Heart left ventricle (tissue), 16 donors: ENCODE results near the gene TTYH3. TPM values are rescaled to one million over a fixed set of nuclear protein-coding genes. Genes with fewer than 3 reads are reported as not detected.

Experiments
- ATAC-seq, 4 donors: fragments of 200-7000 bp; cut with Tn5 transposase; one replicate each; pipeline ENCODE4 v1.9.1; 2020 to 2022; ENCODE audit warnings: moderate library complexity in 4 of 4, mild to moderate bottlenecking in 3 of 4, moderate number of reproducible peaks in 1 of 4
- DNase-seq, 5 donors: peaks; one replicate each; pipeline ENCODE4 v3.0.0-alpha.2; 2020
- H3K27ac ChIP-seq, 12 donors: fragments of 200-600 bp; sonication (generic) in 4 of 12; one replicate each; pipeline versions ENCODE4 v1.5.0 to v1.8.0; 2016 to 2022; ENCODE audit warnings: mild to moderate bottlenecking in 2 of 12
- H3K27me3 ChIP-seq, 9 donors: fragments of 200-600 bp; sonication (generic) in 2 of 9; one replicate each; pipeline versions ENCODE4 v1.5.1 to v1.8.0; 2016 to 2022; ENCODE audit warnings: mild to moderate bottlenecking in 3 of 9
- H3K36me3 ChIP-seq, 9 donors: fragments of 200-600 bp; sonication (generic) in 2 of 9; one replicate each; pipeline versions ENCODE4 v1.5.0 to v1.8.0; 2018 to 2022; ENCODE audit warnings: mild to moderate bottlenecking in 2 of 9
- H3K4me1 ChIP-seq, 12 donors: fragments of 200-600 bp; sonication (generic) in 4 of 12; one replicate each; pipeline versions ENCODE4 v1.5.0 to v1.8.0; 2016 to 2022; ENCODE audit warnings: mild to moderate bottlenecking in 3 of 12
- H3K4me3 ChIP-seq, 12 donors: fragments of 200-600 bp; sonication (generic) in 4 of 12; one replicate each; pipeline versions ENCODE4 v1.5.0 to v1.8.0; 2017 to 2022; ENCODE audit warnings: mild to moderate bottlenecking in 9 of 12, moderate library complexity in 4 of 12
- H3K9me3 ChIP-seq, 12 donors: fragments of 200-600 bp; sonication (generic) in 4 of 12; one replicate each; pipeline versions ENCODE4 v1.5.0 to v1.8.0; 2016 to 2022; ENCODE audit warnings: mild to moderate bottlenecking in 1 of 12
- CTCF ChIP-seq, 12 donors: fragments of 200-600 bp; sonication (generic) in 4 of 12; IDR thresholded peaks; one replicate each; pipeline versions ENCODE4 v1.5.0 to v1.8.0; 2018 to 2022; ENCODE audit warnings: antibody characterized with exemption in 12 of 12, mild to moderate bottlenecking in 5 of 12
- POLR2A ChIP-seq, 2 donors: fragments of 450-650 bp; IDR thresholded peaks; one replicate each; pipeline ENCODE4 v1.6.1; 2017; ENCODE audit warnings: antibody characterized with exemption in 2 of 2, mild to moderate bottlenecking in 2 of 2, moderate library complexity in 2 of 2
- WGBS, 4 donors: extraction: QIAGEN DNeasy Blood & Tissue Kit in 2 of 4; methylation state at CpG; one replicate each; pipeline versions ENCODE4 v1.1.5 to v1.1.7; 2013 to 2018; 5-methylcytosine and 5-hydroxymethylcytosine counted together
- intact Hi-C, 10 donors: fragments of 100-400 bp; cut with DNase I; formaldehyde crosslinking; loops; one replicate each; pipeline versions ENCODE4 v1.11.1 to v1.14.2; 2022
- polyA plus RNA-seq, 2 donors: library from polyadenylated mRNA; stranded (reverse); fragments of 200-250 nt; gene quantifications; one replicate each; pipeline ENCODE4 v1.2.3, GENCODE V29; 2013
- total RNA-seq, 9 donors: library from RNA; depleted of rRNA in 2 of 9; stranded (reverse); fragments of >200 nt in 2 of 9; fragmentation: NEBNext Ultra II Directional in 3 of 9; extraction: Animal tissue kit (Norgen Biotek cat#: 25700) in 3 of 9; gene quantifications; one replicate each; pipeline versions ENCODE4 v1.1.0 to v1.2.4, GENCODE V29; 2016 to 2023
- donor health status: ischemic (EF 13 %, LVEDD 7.1; RV severe dilation, severe dysfunction).
- donor health status: healthy with polysubstance abuse.
- donor health status: DM: no; HTN: yes; CAD: no.
- donor health status: DM: no; HTN: no; CAD: no.
- donor health status: ischemic (EF 25% LVEDD 6.9; RV normal size, moderate dysfunction).
- donor health status: ischemic (EF 25% LVEDD 5.7; RV mildly dilated, moderate dysfunction).
- donor health status: healthy.
- donor health status: DM: yes; HTN: yes; CAD: no.
- donor health status: ischemic (EF 35%, LVEDD 5.7; RV mildly dilated, moderate dysfunction).
- donor health status: nonischemic (EF 11% LVEDD 7.7; RV severe dilation, severe dysfunction).
- donor health status: DM: yes; HTN: yes; CAD: no.
- donor health status: PGD.
- donor health status: ischemic (EF 29% LVEDD 5.4; RV normal size, mild dysfunction).
- donor health status: nonischemic (EF 23%, LVEDD 6.1; RV moderate dilation, normal function).

TTYH3 gene
- total and polyA plus RNA-seq, 11 donors = 5.7 to 104 (median 12.8) TPM

- Histone ChIP-seq H3K9me3 (no peaks in the 10 kb centered on the region), H3K4me1 (no peaks in the 10 kb centered on the region), H3K27me3 (no peaks in the 10 kb centered on the region), H3K36me3 (peaks cover 0 to 50% (median 25%) of the 10 kb centered on the region in 9 donors), H3K4me3 (no peak overlapping the region), H3K27ac (no peak overlapping the region)
- 88 to 95% (median 91%) methylated on average over 18 to 19 of the region's 19 CpGs for WGBS, 4 donors
- no peak for TF ChIP-seq POLR2A (IDR thresholded peaks at IDR 0.05)
- no peak for TF ChIP-seq CTCF (IDR thresholded peaks at IDR 0.05)
- intact Hi-C loops = no loop called here
- ATAC-seq (no peak), DNase-seq (no peak)
Observed at GRCh38 chr7:2585446-2585845, 46.3 kb upstream of the TTYH3 start.

GRCh38 chr7:2586326-2587020 is 45.3 kb upstream of the TTYH3 start:
- Histone ChIP-seq H3K9me3 (no peaks in the 10 kb centered on the region), H3K27ac (no peak overlapping the region), H3K27me3 (no peaks in the 10 kb centered on the region), H3K4me3 (no peak overlapping the region), H3K36me3 (peaks cover 0 to 60% (median 30%) of the 10 kb centered on the region in 9 donors), H3K4me1 (no peaks in the 10 kb centered on the region)
- ATAC-seq (no peak), DNase-seq (no peak)
- 92 to 96% (median 93%) methylated on average over 22 to 24 of the region's 24 CpGs for WGBS, 4 donors
- intact Hi-C loops = no loop called here
- TF ChIP-seq CTCF (IDR thresholded peaks at IDR 0.05) = no peak

GRCh38 chr7:2587134-2587533 is 44.7 kb upstream of the TTYH3 start:
- Histone ChIP-seq H3K4me1 (no peaks in the 10 kb centered on the region), H3K9me3 (no peaks in the 10 kb centered on the region), H3K27me3 (no peaks in the 10 kb centered on the region), H3K4me3 (no peak overlapping the region), H3K27ac (no peak overlapping the region), H3K36me3 (peaks cover 0 to 63% (median 33%) of the 10 kb centered on the region in 9 donors)
- DNase-seq (peak in 1 of 5 donors; percentile 4), ATAC-seq (no peak)
- TF ChIP-seq CTCF (IDR thresholded peaks at IDR 0.05) (no peak), POLR2A (IDR thresholded peaks at IDR 0.05) (no peak)
- 81 to 95% (median 85%) methylated on average over 9 of the region's 9 CpGs for WGBS, 4 donors
- intact Hi-C loops = no loop called here

- H3K27me3 ChIP-seq = no peaks in the 10 kb centered on the region
- intact Hi-C loops = no loop called here
- WGBS, 4 donors = 95 to 98% (median 97%) methylated on average over 17 to 21 of the region's 21 CpGs
- no peak for ATAC-seq
- DNase-seq = no peak
- H3K36me3 ChIP-seq = peaks cover 0 to 65% (median 39%) of the 10 kb centered on the region in 9 donors
- no peaks in the 10 kb centered on the region for H3K9me3 ChIP-seq
- H3K27ac ChIP-seq = no peak overlapping the region
- TF ChIP-seq CTCF (IDR thresholded peaks at IDR 0.05) (no peak), POLR2A (IDR thresholded peaks at IDR 0.05) (no peak)
- no peaks in the 10 kb centered on the region for H3K4me1 ChIP-seq
- H3K4me3 ChIP-seq = no peak overlapping the region
Observed at GRCh38 chr7:2587778-2588177, 44.0 kb upstream of the TTYH3 start.
